CD14-positive monocyte (primary cell): ENCODE data around the gene WFDC5. TPM values are rescaled to one million over a fixed set of nuclear protein-coding genes. Genes with fewer than 3 reads are reported as not detected.

Experiments
- DNase-seq, 3 donors: peaks; one replicate each; pipeline ENCODE4 v3.0.0-alpha.2; 2011 to 2022
- H2AFZ ChIP-seq: 2 replicates; pipeline ENCODE4 v1.6.0; 2012; ENCODE audit warnings: mild to moderate bottlenecking, low read depth, low read length, inconsistent platforms; ENCODE audit not compliant: insufficient read depth, poor library complexity, severe bottlenecking
- H3K27ac ChIP-seq, 2 donors: 1 replicate in 1 of 2; 2 replicates in 1 of 2; pipeline ENCODE4 v1.5.1; 2012 to 2013; ENCODE audit warnings: low read length in 2 of 2, control low read depth in 1 of 2, inconsistent platforms in 1 of 2, low read depth in 1 of 2, mild to moderate bottlenecking in 1 of 2
- H3K27me3 ChIP-seq, 2 donors: one replicate each; pipeline versions ENCODE4 v1.6.0 to v1.6.1; 2011 to 2013; ENCODE audit warnings: low read length in 2 of 2; ENCODE audit not compliant: control insufficient read depth in 2 of 2, insufficient read depth in 2 of 2
- H3K36me3 ChIP-seq, 2 donors: replicated peaks in 1 of 2; 1 replicate in 1 of 2; 2 replicates in 1 of 2; pipeline versions ENCODE4 v1.5.1 to v1.6.1; 2012 to 2013; ENCODE audit warnings: low read length in 2 of 2, control low read depth in 1 of 2, inconsistent platforms in 1 of 2, mild to moderate bottlenecking in 1 of 2; ENCODE audit not compliant: insufficient read depth in 2 of 2, control insufficient read depth in 1 of 2
- H3K4me1 ChIP-seq, 2 donors: 1 replicate in 1 of 2; 2 replicates in 1 of 2; pipeline versions ENCODE4 v1.5.1 to v1.6.1; 2012 to 2013; ENCODE audit warnings: low read length in 2 of 2, control low read depth in 1 of 2, inconsistent platforms in 1 of 2, mild to moderate bottlenecking in 1 of 2, moderate library complexity in 1 of 2; ENCODE audit not compliant: insufficient read depth in 2 of 2, control insufficient read depth in 1 of 2
- H3K4me2 ChIP-seq: replicated peaks from 2 replicates; pipeline ENCODE3; 2012; ENCODE audit warnings: low read length, moderate library complexity, mild to moderate bottlenecking; ENCODE audit not compliant: poor library complexity, severe bottlenecking; ENCODE audit errors: extremely low read depth
- H3K4me3 ChIP-seq, 3 experiments: fragments of 200-600 bp in 1 of 3; sonication (generic) in 1 of 3; replicated peaks in 1 of 3; 1 replicate in 2 of 3; 2 replicates in 1 of 3; pipeline ENCODE4 v1.5.1; 2011 to 2013; ENCODE audit warnings: low read length in 3 of 3, mild to moderate bottlenecking in 3 of 3, control low read depth in 2 of 3, low read depth in 2 of 3, inconsistent platforms in 1 of 3, moderate library complexity in 1 of 3
- H3K79me2 ChIP-seq: 2 replicates; pipeline ENCODE4 v1.6.0; 2012; ENCODE audit warnings: mild to moderate bottlenecking, control low read depth, inconsistent platforms, low read length, moderate library complexity; ENCODE audit not compliant: insufficient read depth
- H3K9ac ChIP-seq: 2 replicates; pipeline ENCODE4 v1.6.0; 2017; ENCODE audit warnings: low read length, mild to moderate bottlenecking; ENCODE audit not compliant: insufficient read depth, poor library complexity, severe bottlenecking
- H3K9me3 ChIP-seq, 2 donors: replicated peaks in 1 of 2; 1 replicate in 1 of 2; 2 replicates in 1 of 2; pipeline versions ENCODE4 v1.5.1 to v1.6.1; 2012 to 2013; ENCODE audit warnings: low read length in 2 of 2, control low read depth in 1 of 2; ENCODE audit not compliant: control insufficient read depth in 1 of 2, insufficient read depth in 1 of 2
- H4K20me1 ChIP-seq: 2 replicates; pipeline ENCODE4 v1.6.0; 2012; ENCODE audit warnings: mild to moderate bottlenecking, low read length, control low read depth, moderate library complexity; ENCODE audit not compliant: insufficient read depth
- H3K27ac Mint-ChIP-seq, 7 donors: one replicate each; pipeline ENCODE4 v1.8.0; 2020; ENCODE audit warnings: mild to moderate bottlenecking in 7 of 7, mixed read lengths in 7 of 7, moderate library complexity in 6 of 7, inconsistent platforms in 2 of 7
- H3K27me3 Mint-ChIP-seq, 3 donors: one replicate each; pipeline ENCODE4 v1.8.0; 2021 to 2022; ENCODE audit warnings: low read depth in 3 of 3, mild to moderate bottlenecking in 3 of 3, mixed read lengths in 3 of 3, moderate library complexity in 3 of 3, inconsistent platforms in 1 of 3
- H3K36me3 Mint-ChIP-seq, 2 donors: one replicate each; pipeline ENCODE4 v1.8.0; 2020; ENCODE audit warnings: mixed read lengths in 2 of 2, inconsistent platforms in 1 of 2, mild to moderate bottlenecking in 1 of 2
- H3K4me1 Mint-ChIP-seq: one replicate; pipeline ENCODE4 v1.8.0; 2020; ENCODE audit warnings: mild to moderate bottlenecking, mixed read lengths
- H3K4me3 Mint-ChIP-seq, 2 donors: one replicate each; pipeline ENCODE4 v1.8.0; 2020; ENCODE audit warnings: mild to moderate bottlenecking in 2 of 2, mixed read lengths in 2 of 2, moderate library complexity in 1 of 2
- H3K9me3 Mint-ChIP-seq, 7 donors: one replicate each; pipeline ENCODE4 v1.8.0; 2020 to 2022; ENCODE audit warnings: mixed read lengths in 7 of 7, mild to moderate bottlenecking in 6 of 7, moderate library complexity in 6 of 7, inconsistent platforms in 2 of 7
- CTCF ChIP-seq: fragments of 200-600 bp; IDR thresholded peaks from one replicate; pipeline ENCODE4 v1.8.0; 2022; ENCODE audit warnings: antibody characterized with exemption, mild to moderate bottlenecking
- WGBS: methylation state at CpG from one replicate; pipeline ENCODE4 v1.1.5; 2013; ENCODE audit warnings: missing lambda C conversion rate; ENCODE audit not compliant: insufficient coverage; 5-methylcytosine and 5-hydroxymethylcytosine counted together
- intact Hi-C, 2 donors: fragments of 100-400 bp; cut with micrococcal nuclease; formaldehyde crosslinking; loops; one replicate each; pipeline versions ENCODE4 v1.15.0 to v1.15.1; 2023
- polyA plus RNA-seq, 3 donors: library from polyadenylated mRNA; depleted of rRNA in 1 of 3; unstranded in 2 of 3; stranded (reverse) in 1 of 3; fragments of 300-500 nt in 2 of 3; fragments of >200 nt in 1 of 3; fragmentation: Illumina TruSeq in 2 of 3; gene quantifications; 1 replicate in 2 of 3; 2 replicates in 1 of 3; pipeline ENCODE4 v1.2.3, GENCODE V29; 2012 to 2021

WFDC5 gene
- polyA plus RNA-seq, 3 donors: not detected

DNA sequence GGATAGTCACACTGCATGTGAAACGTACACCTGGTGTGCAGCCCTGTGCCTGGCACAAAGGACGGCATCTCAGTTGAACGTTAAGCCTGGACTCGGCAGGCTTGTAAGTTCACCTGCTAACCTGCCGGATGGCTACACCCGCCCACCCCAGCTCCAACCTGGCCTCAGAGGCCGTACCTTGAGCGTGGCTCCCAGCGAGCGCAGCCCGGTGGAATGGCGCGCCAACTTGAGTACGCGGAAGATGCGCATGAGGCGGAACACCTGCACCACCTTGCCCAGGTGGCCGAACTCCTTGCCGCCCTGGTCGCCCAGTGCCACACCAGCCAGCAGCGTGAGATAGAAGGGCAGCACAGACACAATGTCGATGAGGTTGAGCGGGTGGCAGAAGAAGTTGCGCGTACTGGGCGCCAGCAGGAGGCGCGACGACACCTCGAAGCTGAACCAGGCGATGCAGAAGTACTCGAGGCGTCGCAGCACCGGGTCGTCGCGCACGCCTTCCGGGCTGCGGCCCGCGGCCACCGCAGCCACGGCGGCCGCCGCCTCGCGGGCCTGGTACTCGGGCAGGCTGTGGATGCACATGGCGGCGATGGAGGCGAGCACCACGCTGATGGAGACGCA lies 17.4 kb downstream of the WFDC5 start:
- H3K79me2 ChIP-seq: no peaks in the 10 kb centered on the region
- DNase-seq: peak; percentile 29 to 49 (median 30)
- Mint-ChIP-seq H3K4me3 (peak overlapping the region; percentile 61 to 85), H3K9me3 (peaks cover 0 to 11% (median 5%) of the 10 kb centered on the region in 7 donors), H3K27me3 (peaks cover 46 to 59% (median 46%) of the 10 kb centered on the region in 3 donors), H3K4me1 (peaks cover 19% of the 10 kb centered on the region), H3K27ac (peak overlapping the region in 1 of 7 donors; percentile 57), H3K36me3 (peaks cover 0 to 9% of the 10 kb centered on the region in 2 donors)
- H3K4me2 ChIP-seq: peak overlapping the region; percentile 56
- 26% methylated on average over 56 of the region's 56 CpGs for WGBS
- H4K20me1 ChIP-seq: peaks cover 4% of the 10 kb centered on the region
- H3K27me3 ChIP-seq: peaks cover 43 to 51% of the 10 kb centered on the region in 2 donors
- H3K4me3 ChIP-seq: peak overlapping the region in 1 of 3 experiments; percentile 52
- peaks cover 10 to 20% of the 10 kb centered on the region in 2 donors for H3K4me1 ChIP-seq
- H3K27ac ChIP-seq: no peak overlapping the region
- no peak overlapping the region for H3K9ac ChIP-seq
- no peaks in the 10 kb centered on the region for H3K36me3 ChIP-seq
- TF ChIP-seq CTCF: peak; percentile 29
- intact Hi-C loops: loop anchor here in 1 of 2 donors (10.0 kb wide), 1 partner anchor 53 kb away; no protein-coding TSS in a partner anchor
- peaks cover 0 to 24% of the 10 kb centered on the region in 2 donors for H3K9me3 ChIP-seq
- H2AFZ ChIP-seq: no peak overlapping the region

- H3K4me3 ChIP-seq: no peak overlapping the region
- H3K4me1 ChIP-seq: peaks cover 10 to 20% of the 10 kb centered on the region in 2 donors
- TF ChIP-seq CTCF: no peak
- H4K20me1 ChIP-seq: peaks cover 4% of the 10 kb centered on the region
- no peak overlapping the region for H2AFZ ChIP-seq
- no peak overlapping the region for H3K27ac Mint-ChIP-seq
- peaks cover 19% of the 10 kb centered on the region for H3K4me1 Mint-ChIP-seq
- no peak overlapping the region for H3K4me2 ChIP-seq
- no peak overlapping the region for H3K27ac ChIP-seq
- H3K9me3 Mint-ChIP-seq: peaks cover 0 to 11% (median 5%) of the 10 kb centered on the region in 7 donors
- H3K79me2 ChIP-seq: no peaks in the 10 kb centered on the region
- H3K36me3 ChIP-seq: no peaks in the 10 kb centered on the region
- peaks cover 46 to 55% (median 46%) of the 10 kb centered on the region in 3 donors for H3K27me3 Mint-ChIP-seq
- no peak for DNase-seq
- H3K27me3 ChIP-seq: peaks cover 43 to 51% of the 10 kb centered on the region in 2 donors
- peak overlapping the region in 1 of 2 donors; percentile 29 for H3K4me3 Mint-ChIP-seq
- peaks cover 0 to 24% of the 10 kb centered on the region in 2 donors for H3K9me3 ChIP-seq
- H3K9ac ChIP-seq: no peak overlapping the region
- H3K36me3 Mint-ChIP-seq: peaks cover 0 to 9% of the 10 kb centered on the region in 2 donors
- intact Hi-C loops: loop anchor here in 1 of 2 donors (10.0 kb wide), 1 partner anchor 52 kb away; no protein-coding TSS in a partner anchor
- WGBS: 90% methylated on average over 8 of the region's 9 CpGs
Measured at GRCh38 chr20:45096781-45097180, 18.2 kb downstream of the WFDC5 start.
